Measurements from ENCODE around the gene LOXL4.

The LOXL4 gene
- total RNA-seq, result 0 to 0.04 (median 0) reads per million in 3 experiments

- no peak for DNase-seq
These were observed at the start of gene LOXL4 for GRCh38 chr10:98267894-98268693. TSS of gene LOXL4 (minus strand) at chr10:98268194. CDS start at chr10:98263019, 5,175 bp downstream.

DNA sequence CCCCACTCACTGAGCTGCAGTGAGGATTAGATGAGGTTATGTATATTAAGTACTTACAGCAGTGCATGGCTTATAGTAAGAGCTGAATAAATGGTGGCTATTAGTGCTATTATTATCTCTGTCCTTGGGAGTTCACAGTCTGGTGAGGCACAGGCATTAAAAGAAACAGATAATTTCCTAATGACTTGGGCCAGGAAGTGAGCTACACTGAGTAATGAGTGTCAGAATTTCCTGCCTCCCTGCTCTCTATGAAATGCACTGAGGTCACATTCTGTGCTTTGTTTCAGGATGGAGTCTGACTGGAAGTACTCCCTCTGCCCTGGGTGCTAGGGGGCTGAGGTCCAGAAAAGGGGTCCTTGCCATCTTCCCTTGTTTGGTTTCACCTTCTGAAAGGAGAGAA is 48.7 kb upstream of the LOXL4 start:
- no peak for DNase-seq

DNA sequence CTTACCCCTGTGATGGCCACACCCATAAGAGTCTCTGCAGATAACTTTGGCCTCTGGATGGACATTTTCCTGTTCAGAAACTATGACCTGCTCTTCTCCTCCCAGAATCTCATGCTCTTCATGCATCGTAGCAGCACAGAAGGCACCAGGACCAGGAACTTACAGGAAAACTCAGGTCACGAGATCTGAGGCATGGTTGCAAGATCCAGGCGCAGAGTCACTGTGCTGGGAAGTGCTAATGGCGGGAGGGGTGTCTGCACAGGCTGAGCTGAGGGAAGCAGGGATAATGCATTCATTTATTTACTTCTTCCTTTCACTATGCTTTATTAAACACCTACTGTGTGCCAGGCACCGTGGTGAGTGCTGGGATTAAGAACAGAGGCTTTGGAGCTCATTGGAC is 48.2 kb upstream of the LOXL4 start:
- DNase-seq, result no peak

DNA sequence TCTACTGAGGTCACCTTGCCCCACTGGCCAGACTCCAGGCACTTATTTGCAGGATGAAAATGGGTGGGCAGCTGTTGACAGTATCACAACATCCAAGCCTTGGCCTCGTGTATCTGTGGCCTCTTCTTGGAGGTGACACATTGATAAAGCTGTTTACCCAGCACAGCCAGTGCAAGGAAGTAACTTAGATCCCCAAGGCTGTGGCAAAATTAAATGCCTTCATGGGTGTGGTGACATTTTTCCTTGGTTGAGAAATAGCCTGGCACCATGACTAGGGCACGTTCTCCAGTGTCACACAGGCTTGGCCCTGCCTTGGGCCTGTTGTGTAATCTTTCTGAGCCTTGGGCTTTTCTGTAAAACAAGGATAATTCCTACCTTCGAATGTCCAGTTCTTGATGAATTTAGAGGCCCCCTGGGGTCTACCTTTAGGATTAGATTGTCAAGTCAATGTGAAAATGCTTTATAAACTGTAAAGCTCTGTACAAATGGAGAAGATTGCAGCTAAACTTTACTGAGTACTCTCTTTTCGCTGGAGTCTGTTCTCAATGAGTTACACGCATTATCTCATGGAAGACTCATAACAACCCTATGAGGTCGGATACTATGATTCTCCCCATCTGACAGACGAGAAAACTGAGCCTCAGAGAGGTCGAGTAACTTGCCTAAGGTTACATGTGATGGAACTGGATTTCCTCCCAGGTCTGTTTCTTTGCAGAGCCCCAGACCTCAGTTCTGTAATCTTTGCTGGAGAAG is 46.7 kb upstream of the LOXL4 start:
- DNase-seq, result no peak

DNA sequence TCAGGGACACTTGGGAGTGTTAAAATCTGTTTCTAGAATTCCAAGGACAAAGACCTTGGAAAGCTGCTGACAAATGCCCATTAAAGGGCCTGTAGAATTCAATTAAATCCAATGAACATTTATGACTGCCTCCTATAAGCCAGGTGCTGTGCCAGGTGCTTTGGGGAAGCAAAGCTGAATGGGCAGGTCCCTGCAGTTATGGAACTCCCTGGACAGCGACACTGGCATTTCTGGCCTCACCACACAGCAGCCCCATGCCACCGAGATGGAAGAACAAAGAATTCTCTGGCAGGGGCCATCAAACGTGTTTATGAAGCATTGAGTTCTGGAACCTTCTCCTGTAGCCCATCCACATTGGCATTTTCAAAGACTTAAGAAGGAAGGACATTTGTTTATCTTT is 45.6 kb upstream of the LOXL4 start:
- no peak for DNase-seq

- DNase-seq, result no peak
These were observed 44.8 kb upstream of the LOXL4 start for GRCh38 chr10:98312822-98313221.

GRCh38 chr10:98312349-98312748 is 44.4 kb upstream of the LOXL4 start:
- no peak for DNase-seq

- DNase-seq, result no peak
These were observed 42.7 kb upstream of the LOXL4 start for GRCh38 chr10:98310701-98311100.

DNA sequence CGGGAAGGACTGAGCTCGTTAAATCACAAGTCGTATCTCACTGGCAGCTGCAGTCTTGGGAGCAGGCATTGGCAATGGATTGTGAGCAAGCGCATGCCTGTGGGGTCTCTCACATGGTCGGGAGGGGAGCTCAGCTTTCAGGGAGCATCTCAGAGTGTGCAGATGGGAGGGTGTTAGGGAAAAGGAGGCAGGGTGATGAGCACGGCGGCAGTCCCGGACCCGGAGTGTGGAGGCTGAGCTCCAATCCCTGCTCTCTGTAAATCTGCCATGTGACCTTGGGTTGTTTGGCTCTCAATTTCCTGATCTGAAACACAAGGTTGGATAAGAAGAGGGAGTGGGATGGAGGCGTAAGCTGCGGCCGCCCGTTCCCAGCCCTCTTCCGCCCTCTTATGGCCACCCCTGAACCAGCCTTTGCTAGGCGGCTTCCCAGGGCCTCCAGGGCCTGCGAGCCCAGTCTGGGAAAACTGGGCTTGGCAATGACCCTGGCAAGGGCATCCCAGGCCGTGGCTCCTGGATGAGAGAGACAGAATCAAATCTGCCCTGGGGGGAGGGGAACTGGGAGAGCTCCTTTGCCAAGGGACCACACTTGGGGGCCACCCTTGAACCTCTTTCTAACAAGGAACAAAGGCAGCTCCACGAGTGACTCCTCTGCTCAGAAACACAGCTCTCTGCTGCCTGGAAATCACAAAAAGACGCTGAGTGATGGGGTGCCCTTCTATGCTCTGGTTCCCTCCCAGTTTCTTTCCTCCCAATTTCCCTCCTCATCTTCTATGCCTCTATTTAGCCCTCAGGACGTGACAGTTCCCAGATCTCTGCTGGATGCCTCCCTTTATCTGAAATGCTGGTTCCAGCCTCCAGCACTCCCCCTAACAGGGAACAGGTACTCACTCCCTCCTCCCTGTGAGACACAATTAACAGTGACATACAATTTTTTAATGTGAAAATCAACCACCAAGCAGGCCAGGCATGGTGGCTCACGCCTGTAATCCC is 41.7 kb upstream of the LOXL4 start:
- no peak for DNase-seq

DNA sequence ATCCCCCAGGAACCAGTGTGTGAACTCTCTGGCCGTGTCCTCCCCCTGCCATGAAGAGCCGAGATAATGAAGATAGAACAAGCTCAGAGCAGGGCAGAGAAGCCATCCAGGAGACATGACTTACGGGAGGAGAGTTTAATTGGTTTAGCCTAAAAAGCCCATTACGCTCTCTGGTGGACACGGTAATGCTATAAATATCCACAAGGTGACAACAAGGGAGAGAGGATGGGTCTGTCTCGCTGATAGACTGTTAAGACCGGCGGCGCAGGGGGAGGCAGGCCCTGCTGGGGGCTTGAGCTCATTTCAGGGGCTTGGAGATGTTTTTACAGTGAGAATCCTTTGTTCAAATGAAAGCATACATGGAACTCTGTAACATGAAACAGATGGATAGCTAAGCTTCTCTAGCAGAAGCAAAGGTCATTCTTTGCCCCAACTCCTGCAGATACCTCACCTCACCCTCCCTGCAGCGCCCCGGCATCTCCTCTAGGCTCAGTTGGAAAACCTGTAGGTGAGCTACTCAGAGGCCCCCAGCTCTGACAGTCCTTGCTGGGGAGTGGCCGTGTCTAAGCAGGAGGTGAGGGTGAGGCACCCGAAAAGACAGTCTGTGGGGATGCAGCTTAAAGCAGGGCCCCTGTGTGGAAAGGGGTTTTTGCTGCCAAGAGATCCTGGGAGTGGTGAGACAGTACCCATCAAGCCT is 40.8 kb upstream of the LOXL4 start:
- DNase-seq, result no peak

GRCh38 chr10:98307916-98308541 is 40.0 kb upstream of the LOXL4 start:
- DNase-seq, result no peak

GRCh38 chr10:98306501-98306900 is 38.5 kb upstream of the LOXL4 start:
- DNase-seq, result no peak

DNA sequence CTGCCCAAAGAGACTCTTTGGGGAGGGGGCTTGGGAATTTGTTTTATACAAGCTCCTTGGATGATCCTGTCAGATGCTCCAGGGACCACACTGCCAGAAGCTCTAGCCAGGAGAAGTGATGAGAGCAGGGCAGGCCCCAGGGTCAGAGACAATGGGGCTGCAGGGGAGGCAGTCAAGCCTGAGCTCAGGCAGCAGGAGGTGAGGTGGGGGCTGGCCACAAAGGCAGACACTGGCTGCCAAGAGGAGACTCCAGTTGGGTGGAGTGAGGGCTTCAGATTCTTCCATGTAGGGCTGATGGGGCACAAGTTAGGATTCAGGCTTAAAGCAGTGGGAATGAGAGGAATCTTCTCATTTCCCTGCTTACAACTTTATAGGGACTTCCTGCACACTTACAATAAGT is 35.6 kb upstream of the LOXL4 start:
- no peak for DNase-seq

DNA sequence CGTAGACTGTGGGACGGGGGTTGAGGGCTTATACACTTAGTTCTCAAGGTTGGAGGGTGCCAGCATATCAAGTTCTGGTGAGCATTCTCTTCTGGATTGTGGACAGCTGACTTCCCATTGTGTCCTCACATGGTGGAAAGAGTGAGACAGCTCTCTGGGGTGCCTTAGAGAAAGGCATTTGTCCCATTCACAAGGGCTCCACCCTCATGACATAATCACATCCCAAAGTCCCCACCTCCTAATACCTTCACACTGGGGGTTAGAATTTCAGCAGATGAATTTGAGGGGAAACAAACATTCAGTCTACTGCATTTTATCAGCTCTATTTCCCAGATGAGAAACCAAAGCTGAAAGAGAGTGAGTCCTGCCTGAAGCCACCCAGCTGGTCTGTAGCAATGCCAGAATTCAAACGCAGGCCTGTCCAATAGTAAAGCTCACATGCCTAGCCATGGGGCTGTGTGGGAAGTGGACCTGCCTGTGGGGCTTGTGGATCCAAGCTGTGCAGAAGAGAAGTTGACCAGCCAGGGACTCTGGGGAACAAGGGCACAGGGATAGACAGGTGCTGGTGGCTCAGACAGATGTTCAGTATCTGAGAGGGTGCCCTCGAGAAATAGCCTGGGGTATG is 34.9 kb upstream of the LOXL4 start:
- no peak for DNase-seq

DNA sequence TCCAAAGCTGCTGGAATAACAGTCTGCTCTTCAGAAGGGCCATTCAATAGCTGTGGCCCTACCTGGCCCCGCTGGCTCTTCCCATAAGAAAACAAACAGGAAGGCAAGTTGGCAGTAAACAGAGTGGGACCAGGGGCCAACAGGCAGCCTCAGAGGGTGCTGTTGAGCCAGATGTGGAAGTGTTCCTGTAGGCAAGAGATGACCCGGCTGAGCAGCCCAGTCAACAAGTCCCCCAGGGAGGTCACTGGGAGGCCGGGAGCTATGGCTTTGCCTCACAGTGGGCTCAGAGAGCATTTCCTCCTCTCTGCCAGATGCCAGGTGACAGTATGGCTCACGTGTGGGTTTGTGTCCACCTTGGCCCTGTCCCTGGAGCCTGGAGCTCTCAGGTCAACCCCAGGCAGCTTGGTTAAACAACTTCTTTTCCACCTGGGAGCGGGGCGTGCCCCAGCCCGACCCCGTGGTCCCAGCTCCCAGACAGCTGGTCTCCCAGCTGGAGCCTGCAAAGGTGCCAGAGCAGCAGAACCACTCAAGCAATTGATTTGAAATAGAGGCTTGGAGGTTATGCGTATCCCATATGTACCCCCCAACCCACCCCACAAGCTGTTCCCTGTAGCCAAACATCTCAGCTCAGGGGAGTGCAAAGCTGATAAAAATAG is 33.8 kb upstream of the LOXL4 start:
- no peak for DNase-seq

- DNase-seq, result no peak
These were observed 32.7 kb upstream of the LOXL4 start for GRCh38 chr10:98300526-98301229.

DNA sequence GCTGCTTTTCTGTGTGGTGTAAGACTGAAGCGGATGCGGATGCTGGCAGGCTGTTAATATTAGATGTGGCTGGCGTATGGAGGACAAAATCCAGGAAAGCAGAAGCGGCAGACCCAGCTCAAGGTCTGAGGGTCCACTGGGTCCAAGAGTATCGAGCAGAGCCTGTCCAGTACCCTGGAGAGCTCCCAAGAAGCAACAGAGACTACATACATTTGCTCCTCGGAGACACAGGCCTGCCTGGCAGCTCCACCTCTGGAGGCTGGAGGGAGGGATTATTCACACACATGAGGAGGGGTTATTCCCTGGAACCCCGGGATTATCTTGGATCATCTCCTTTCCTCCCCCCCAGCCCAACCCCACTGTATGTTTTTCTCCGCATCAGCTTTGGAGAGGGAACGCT is 31.3 kb upstream of the LOXL4 start:
- DNase-seq, result no peak

- no peak for DNase-seq
These were observed 28.5 kb upstream of the LOXL4 start for GRCh38 chr10:98296524-98296923.

- no peak for DNase-seq
These were observed 27.9 kb upstream of the LOXL4 start for GRCh38 chr10:98295907-98296306.

- no peak for DNase-seq
These were observed 27.4 kb upstream of the LOXL4 start for GRCh38 chr10:98295401-98295811.

All from central memory CD4-positive, alpha-beta T cell (primary cell).